HK-2 (cell line): ENCODE measurements around the gene CCSER1.
"Not testable (repeated sequence)": the region's sequence is repeated elsewhere in the genome, so short reads cannot be mapped to it uniquely, and the experiment has no call there.

Source experiments
- DNase-seq: peaks from one replicate; pipeline ENCODE4 v3.0.0-alpha.2; 2018; ENCODE audit not compliant: unreplicated experiment

Gene CCSER1

DNA sequence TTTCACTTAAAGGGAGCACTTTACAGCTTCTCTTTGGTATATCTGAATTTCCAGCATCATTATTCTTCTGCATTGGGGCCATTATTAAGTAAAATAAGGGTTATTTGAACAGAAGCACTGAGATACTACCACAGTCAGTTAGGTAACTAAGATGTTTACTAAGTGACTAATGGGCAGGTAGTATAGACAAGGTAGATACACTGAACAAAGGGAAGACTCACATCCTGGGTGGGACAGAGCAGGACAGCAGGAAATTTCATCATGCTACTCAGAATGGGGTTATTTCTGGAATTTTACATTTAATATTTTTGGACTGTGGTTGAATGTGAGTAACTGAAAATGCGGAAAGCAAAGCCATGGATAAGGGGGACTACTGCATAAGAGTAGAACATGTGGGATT lies 316.0 kb downstream of the CCSER1 start:
- DNase-seq = no peak

DNA sequence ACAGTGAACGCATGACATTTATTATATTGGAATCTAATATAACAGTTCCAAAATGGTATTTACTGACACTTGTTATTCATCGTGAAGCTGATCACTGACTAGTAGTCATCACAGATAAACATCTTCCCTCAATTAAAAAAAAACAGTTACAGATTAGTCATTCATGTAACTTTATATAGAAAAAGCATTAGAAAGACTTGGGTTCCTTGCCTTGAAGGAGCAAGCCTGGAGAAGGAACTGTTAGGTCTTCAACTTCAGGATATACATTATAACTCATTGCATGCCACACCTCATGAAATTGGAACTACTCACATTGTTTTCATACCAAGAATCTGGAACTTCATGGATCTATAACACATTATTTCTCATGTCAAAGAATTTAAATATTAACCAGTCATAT lies 317.7 kb downstream of the CCSER1 start:
- no peak for DNase-seq

DNA sequence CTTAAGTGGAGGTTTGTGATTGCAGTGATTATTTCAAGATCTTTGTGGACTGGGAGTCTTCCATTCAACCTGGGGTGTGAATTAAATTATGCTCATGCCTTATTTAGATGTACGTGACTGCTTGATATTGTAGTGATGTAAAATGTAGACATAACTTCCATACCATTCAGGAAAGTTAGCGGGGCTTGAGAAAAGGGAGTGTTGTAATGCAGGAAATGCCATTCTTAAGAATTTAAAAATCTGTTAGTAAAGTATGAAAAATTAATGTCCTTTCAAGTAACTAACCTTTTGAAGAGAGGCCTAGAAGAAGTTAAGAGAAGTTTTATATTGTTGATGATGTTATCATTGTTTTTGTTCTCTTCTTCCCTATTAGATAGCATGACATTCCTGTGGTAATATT lies 318.2 kb downstream of the CCSER1 start:
- no peak for DNase-seq

DNA sequence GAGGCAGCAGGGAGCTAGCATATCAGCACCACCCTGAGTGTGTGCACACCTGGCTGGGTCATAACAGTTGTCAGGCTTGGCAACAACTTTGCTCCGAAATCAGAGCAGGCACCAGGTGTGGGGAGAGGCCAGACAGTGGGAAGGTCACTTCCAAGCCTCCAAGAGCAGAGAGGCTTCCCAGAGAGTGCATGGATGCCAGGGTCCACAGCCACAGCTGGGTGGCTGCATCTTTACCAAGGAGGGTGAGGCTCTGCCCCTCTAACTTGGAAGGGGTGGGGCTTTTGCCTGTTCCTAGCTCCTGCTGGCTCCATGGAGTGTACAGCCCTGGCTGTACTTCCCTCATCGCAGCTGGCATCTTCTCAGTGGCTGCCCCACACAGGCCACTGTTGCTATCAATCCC lies 322.4 kb downstream of the CCSER1 start:
- no peak for DNase-seq

DNA sequence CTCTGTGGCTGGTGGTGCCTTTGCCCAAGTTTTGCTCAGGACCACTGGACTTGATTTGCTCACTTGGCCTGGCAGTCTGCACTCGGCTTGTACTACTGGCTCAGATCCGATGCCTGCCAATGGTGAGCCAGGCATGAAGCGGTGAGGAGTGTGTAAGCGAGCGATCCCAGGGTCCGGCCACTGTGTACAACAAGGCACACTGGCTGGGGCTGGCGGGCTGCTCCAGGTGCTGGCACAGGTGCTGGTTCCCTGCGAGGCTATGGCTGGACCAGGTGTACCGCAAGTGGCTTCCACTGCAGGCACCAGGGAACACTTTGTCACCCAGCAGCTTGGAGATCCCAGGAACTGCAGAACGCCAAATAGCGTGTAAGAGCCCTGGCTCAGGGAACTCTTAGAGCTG lies 329.7 kb downstream of the CCSER1 start:
- DNase-seq = no peak

DNA sequence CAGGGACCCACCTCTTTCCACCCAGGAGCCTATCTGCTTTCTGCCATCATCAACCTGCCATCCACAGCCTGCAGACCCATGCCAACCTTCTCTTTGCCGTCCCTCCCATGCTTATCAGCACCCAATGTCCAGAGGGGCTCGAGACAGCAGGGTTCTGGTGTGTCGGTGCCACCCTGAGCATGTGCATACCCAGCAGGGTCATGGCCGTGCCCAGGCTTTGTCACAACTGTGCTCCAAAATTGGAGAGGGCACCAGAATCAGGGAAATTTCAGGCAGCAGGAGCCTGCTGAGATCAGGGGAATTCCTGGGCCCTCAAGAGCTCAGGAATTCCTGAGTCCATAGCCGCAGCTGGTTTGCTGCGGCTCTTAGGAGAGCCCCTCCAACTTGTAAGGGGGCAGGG lies 330.6 kb downstream of the CCSER1 start:
- DNase-seq = no peak

DNA sequence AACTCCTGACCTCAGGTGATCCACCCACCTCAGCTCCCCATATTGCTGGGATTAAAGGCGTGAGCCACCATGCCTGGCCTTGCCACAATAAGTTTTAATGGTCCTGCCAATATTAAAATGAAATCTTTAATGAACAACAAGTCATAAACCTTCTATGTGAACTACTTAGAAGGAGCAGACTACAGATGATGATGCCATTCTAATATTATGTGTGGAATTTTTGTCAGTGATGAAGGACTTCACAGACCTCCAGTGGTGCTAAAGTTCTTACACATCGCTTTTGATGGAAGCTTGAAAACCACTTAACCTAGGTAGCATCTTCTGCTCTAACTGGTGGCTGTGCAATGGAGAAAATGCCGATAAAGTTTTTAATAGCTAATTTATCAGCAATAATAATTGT lies 331.4 kb downstream of the CCSER1 start:
- DNase-seq = no peak

DNA sequence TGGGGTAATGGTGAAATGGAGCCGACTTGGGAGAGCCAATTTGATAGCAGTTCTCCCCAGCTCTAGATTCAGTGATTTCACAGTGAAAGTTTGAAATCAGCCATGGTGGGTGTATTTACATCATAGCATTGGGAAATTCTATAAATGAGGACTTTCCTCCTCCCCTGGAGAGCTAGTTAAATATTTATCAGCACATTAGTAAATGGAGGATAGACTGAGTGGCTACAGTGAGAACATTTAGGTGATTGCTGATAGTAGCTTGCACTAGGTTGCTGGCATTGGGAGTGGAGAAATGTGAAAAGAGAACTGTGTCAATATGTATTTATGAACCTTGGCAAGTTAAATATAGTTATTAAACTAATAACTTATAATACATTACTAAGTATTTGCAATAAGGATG lies 347.3 kb downstream of the CCSER1 start:
- no peak for DNase-seq

DNA sequence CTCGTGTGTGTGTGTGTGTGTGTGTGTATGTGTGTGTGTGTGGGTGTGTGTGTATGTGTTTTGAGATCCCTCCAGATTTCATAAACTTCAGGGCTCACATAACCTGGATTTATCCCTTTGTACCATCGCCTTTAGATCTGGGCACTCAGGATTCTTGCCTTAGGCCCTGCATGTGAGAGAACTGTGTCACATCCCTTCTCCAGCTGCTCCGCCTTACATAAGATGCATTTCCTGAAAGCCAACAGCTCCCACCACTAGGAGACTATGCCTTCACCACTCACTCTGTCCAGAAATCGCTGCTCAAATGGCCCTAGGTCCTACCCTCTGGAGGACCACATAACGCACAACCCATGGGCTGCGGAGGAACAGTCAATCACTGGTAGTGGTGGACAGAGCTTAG lies 348.8 kb downstream of the CCSER1 start:
- DNase-seq = no peak

DNA sequence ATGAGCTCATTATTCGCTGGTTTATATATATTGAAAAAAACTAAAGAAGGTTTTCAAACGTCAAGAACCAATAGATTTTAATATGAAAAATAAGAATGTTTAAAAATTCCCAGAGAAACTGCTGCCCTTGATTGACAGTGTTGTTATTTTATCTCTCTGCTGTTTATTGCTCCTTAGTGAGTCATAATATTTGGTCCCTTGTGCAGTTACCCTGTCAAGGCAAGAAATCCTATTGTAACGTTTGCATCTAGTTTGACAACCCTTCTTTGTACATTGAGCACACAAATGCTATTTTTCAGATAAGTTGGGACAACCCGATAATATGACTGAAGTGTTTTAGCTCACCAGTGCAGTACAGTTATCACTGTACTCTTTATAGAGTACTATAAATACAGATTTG lies 349.4 kb downstream of the CCSER1 start:
- DNase-seq = no peak

DNA sequence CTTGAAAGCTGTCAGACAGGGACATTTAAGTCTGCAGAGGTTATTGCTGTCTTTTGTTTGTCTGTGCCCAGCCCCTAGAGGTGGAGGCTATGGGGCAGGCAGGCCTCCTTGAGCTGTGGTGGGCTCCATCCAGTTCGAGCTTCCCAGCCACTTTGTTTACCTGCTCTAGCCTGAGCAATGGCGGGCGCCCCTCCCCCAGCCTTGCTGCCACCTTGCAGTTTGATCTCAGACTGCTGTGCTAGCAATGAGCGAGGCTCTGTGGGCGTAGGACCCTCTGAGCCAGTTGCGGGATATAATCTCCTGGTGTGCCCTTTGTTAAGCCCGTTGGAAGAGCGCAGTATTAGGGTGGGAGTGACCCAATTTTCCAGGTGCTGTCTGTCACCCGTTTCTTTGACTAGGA lies 357.7 kb downstream of the CCSER1 start:
- DNase-seq = not testable (repeated sequence)

DNA sequence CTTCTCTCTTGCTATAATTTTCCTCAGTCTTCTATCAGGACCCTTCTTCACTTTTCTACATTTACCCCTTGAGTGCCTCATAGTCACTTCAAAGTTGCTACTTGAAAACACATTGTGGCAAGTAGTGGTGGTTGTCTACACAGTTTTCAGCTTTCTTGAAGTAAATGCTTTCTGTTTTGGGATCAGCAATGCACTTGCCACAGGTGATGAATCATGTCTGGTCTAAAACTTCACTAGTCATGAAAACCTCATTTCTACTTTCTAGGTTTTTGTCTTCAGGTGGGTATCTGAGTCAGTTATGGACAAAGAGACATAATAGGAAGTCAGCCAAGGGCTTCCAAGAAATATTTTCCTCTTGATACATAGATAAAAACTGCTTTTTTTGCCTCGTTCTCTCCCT lies 359.2 kb downstream of the CCSER1 start:
- DNase-seq = no peak

DNA sequence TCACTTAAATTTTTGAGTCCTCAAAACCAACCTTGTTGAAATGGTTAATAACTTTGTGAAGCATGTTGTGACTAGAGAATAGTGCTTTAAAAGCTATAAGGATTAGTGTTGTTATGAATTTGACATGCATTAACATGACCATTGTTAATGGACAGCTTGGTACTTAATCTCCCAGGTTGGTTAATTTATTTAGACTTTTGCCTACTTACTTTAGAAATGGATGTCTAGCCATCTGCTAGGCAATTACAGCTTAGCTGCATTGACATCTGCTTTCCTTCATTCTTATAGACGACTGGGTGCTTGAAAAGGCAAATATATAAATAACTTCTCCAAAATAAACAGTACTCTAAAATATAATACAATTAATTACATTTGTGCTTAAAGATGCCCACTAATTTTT lies 368.0 kb downstream of the CCSER1 start:
- DNase-seq = no peak

DNA sequence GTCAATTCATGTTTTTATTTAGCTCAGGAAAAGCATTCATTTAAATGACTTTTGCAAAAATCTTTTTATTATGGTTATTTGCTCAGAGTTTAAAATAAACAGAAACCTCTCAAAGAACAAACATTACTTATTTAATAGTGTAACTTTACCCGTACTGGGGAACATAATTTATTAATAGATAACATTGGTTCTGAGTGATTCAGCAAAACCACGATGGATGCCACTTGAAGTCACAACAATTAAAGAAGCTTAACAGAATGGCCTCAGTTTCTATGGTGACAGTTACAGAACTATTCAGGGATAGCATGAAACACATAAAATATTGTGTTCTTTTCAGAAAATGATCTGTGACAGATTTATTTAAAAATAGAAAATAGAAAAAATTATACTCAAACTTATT lies 368.7 kb downstream of the CCSER1 start:
- DNase-seq = no peak

DNA sequence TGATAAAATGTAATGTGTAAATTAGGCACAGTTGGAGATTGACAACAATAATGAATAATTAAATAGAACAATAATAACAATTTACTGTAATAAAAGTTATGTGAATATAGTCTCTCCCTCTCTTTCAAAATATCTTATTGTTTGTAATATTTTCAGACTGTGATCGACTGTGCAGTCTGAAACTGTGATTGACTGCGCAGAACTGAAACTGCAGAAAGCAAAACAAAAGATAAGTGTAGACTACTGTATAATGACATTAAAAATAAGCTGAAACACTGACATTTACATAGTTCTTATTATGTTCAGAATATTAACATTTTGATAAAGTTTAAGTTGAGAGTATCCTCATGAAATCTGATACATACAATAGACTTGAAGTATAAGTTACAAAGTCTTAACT lies 371.0 kb downstream of the CCSER1 start:
- no peak for DNase-seq

DNA sequence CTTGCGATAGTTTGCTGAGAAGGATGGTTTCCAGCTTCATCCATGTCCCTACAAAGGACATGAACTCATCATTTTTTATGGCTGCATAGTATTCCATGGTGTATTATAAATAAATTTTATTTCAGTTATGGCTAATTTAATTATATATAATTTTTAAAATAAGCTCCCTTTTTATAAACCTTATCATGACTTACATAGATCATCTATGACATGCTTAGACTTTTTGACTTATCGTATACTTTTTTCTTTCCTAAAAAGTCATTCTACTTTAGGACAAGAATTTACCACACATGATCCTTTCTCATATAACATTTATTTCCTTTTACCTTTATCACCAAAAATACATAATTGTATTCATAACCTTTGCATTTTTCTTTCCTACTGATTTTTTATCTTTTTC lies 376.5 kb downstream of the CCSER1 start:
- no peak for DNase-seq

DNA sequence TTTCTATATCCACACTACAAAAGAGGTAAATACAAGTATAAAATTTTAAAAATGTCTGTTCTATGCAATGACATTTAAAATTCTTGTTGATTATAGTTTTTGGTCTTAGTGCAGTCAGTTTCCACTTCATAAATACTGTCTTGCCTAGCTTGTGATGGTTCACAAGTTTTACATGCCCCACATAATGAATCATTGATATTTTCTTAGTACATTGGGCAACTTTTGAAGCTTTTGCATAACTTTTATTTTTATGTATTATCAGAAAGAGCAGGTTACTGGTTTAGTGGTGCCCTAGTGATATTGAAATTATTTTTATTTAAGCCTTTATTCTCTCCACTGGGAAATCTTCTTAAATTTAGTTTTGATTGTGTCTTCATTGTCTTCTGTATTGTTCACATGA lies 388.0 kb downstream of the CCSER1 start:
- no peak for DNase-seq

DNA sequence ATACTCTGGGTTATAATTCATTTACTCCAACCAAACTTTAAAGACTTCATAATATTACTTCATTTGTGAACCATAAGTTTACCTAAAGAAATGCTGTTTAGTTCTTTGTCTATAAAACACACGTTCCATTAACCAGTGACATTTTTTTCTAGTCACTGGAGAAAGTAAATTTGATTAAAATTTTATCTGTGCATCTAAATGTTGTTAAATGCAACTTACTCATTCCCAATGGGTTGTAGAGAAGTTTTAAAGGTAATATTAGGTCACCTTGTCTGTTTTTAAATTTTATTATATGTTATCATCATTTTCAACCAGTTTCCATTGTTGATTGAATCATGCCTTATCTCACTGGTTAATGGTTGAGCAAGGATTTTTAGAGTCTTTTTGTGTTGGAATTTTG lies 401.4 kb downstream of the CCSER1 start:
- DNase-seq = no peak

DNA sequence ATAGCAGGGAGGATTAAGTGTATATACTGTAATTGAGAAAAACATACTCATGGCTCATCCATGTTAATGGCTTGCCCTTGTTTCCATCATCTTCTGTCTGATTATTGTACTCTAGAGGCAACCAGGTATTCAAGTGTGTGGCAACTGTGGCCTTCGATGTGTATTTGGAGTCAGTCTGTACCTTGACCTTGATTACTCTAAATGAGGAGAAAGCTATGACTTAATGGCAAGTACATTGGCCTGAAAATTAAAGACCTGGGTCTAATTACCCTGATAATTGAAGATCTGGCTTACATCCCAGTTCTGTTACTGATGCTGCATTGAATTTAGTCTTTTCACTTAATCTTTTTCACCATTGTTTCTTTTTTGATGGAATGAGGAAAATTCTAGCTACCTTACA lies 409.2 kb downstream of the CCSER1 start:
- DNase-seq = no peak

DNA sequence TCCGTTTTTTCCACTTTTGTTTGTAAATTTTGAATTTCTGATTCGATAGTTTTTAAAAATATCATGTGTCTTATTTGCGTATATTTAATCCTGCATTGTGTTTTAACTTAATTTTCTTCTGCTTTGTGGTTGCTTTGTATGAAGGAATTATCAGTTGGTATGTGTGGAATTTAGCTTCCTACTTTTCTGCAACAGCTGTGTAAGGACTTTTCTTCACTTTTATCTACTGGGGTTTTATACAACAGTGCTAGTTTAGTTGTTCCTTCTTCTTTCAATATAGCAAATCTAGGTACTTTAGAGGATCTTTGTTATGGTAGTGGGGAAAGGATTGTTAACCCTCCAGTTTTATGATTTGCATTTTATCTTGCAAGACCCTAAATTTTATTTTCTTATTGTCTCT lies 410.3 kb downstream of the CCSER1 start:
- no peak for DNase-seq

DNA sequence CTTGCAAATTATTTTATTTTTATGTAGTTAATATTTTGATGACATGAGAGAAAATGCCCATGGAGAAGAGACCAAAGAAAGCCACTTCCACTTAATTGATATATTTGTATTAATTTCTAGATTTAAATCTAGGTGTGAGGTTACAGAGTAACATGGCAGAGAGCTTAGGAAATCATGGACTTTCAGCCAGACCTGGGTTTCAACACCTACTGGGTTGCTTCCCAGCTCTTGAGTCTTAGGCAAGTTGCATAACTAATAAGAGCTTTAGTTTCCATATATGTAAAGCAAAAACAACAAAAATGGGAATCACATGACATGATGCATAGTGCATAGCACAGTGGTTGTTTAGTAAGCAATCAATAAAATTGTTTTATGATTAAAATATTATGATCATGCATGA lies 413.3 kb downstream of the CCSER1 start:
- no peak for DNase-seq

DNA sequence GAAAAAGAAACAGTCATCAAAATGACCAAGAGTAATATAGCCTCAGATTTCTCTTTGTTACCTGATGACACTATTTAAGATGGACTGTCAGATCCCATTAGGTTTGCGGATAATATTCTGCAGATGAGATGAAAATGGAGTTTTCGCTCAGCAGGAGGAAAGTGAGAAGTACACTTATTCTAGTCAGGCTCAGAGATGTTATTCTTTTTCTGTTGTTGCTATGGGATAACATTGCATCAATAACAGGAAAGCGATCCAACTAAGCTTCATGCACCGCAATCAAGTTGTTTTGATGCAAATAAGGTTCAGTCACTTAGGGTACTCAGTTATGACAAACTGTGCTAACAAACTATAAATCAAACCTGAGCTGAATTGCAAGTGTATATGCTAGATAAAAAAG lies 415.0 kb downstream of the CCSER1 start:
- no peak for DNase-seq

DNA sequence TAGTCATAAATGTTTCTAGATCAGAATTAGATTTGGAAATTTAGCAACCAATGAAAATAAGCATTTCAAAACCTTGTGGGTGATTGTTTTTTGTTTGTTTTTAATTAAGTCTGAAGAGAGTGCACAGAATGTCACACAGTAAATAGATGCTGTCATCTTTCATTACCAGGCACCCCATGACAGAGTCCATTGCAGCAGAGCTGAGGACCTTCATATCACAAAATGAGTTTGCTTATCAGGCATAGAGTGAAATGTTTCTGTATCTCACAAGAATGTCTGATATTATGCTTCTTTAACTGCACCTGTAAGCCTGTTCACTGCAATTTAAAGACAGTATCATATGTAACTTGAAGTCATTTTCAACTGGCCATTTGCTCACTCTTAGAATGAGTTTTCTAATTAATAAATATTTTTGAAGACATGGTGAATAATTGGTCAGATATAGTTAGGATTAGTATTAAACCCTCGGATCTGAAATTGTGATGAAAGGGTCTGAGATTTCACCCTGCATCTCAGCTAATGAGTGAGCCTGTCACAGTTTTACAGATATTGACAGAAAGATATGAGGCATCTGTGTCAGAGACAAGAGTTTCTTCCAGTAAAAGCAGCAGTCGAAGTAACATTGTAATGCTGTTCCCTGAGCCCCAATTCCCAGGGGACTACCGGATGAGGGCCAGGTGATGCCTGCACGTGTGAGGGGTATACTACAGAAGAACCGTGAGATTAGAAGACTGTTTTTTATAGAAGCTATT lies 416.4 kb downstream of the CCSER1 start:
- no peak for DNase-seq

DNA sequence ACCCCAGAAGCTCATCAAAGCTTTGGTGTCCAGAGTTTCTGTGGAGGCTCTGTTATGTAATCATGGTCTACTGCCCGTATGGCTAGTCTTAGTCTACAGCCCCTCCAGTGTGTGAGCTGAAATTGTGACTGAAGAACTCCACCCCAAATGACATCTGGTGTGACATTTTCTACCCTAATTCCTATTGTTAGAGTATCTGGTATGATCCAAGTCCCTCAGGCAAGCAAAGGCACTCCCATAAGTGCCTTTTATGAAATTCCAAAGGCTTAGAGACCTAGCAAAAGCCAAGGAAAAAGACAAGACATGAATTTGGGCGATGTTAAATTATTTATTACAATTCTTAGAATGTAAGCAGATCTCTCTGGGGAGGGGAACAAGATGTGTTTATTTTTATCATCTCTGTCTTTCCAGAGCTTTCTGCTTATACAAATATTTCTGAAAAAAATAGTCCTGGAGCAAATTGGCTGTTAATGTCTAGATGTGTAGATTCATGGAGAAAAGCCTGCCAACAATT lies 417.4 kb downstream of the CCSER1 start:
- DNase-seq = no peak
